Thymus (tissue), 11 donors: ENCODE results near the gene MYCBP. TPM values are rescaled to one million over a fixed set of nuclear protein-coding genes. Genes with fewer than 3 reads are reported as not detected.
A peak's percentile ranks its signal among the peaks of the same experiment; 100 is the strongest.
"Not testable (repeated sequence)": the region's sequence is repeated elsewhere in the genome, so short reads cannot be mapped to it uniquely, and the experiment has no call there.

Source experiments
- DNase-seq, 9 donors: peaks; one replicate each; pipeline ENCODE4 v3.0.0-alpha.2; 2013; ENCODE audit warnings: low spot score in 9 of 9, low read depth in 6 of 9, missing footprints in 1 of 9
- H3K27ac ChIP-seq, 2 donors: one replicate each; pipeline ENCODE4 v1.5.1; 2013; ENCODE audit warnings: control low read depth in 1 of 2, low read depth in 1 of 2, low read length in 1 of 2, mild to moderate bottlenecking in 1 of 2, moderate library complexity in 1 of 2
- H3K27me3 ChIP-seq, 2 donors: one replicate each; pipeline ENCODE4 v1.5.1; 2013; ENCODE audit warnings: low read length in 1 of 2; ENCODE audit not compliant: control insufficient read depth in 2 of 2, insufficient read depth in 1 of 2
- H3K36me3 ChIP-seq, 2 donors: one replicate each; pipeline ENCODE4 v1.5.1; 2013; ENCODE audit warnings: low read length in 1 of 2, mild to moderate bottlenecking in 1 of 2, moderate library complexity in 1 of 2; ENCODE audit not compliant: control insufficient read depth in 2 of 2, insufficient read depth in 2 of 2
- H3K4me1 ChIP-seq, 2 donors: one replicate each; pipeline ENCODE4 v1.5.1; 2013; ENCODE audit warnings: low read length in 2 of 2; ENCODE audit not compliant: control insufficient read depth in 2 of 2, insufficient read depth in 2 of 2
- H3K4me3 ChIP-seq, 2 donors: one replicate each; pipeline ENCODE4 v1.5.1; 2013; ENCODE audit warnings: low read length in 2 of 2, control low read depth in 1 of 2, mild to moderate bottlenecking in 1 of 2
- H3K9me3 ChIP-seq, 2 donors: one replicate each; pipeline ENCODE4 v1.5.1; 2013; ENCODE audit warnings: low read length in 1 of 2, mild to moderate bottlenecking in 1 of 2; ENCODE audit not compliant: control insufficient read depth in 2 of 2, insufficient read depth in 1 of 2
- WGBS: extraction: QIAGEN DNeasy Blood & Tissue Kit; methylation state at CpG from one replicate; pipeline ENCODE4 v1.1.7; 2013; 5-methylcytosine and 5-hydroxymethylcytosine counted together
- polyA plus RNA-seq: library from polyadenylated mRNA; stranded (reverse); fragments of 200-250 nt; gene quantifications from one replicate; pipeline ENCODE4 v1.2.3, GENCODE V29; 2013
- total RNA-seq: library from RNA; stranded (reverse); fragments of 120-200 nt; gene quantifications from one replicate; pipeline ENCODE4 v1.2.4, GENCODE V29; 2013
- donor health status: healthy.

MYCBP gene
- total and polyA plus RNA-seq, 2 donors = 15.6 to 21.2 TPM

DNA sequence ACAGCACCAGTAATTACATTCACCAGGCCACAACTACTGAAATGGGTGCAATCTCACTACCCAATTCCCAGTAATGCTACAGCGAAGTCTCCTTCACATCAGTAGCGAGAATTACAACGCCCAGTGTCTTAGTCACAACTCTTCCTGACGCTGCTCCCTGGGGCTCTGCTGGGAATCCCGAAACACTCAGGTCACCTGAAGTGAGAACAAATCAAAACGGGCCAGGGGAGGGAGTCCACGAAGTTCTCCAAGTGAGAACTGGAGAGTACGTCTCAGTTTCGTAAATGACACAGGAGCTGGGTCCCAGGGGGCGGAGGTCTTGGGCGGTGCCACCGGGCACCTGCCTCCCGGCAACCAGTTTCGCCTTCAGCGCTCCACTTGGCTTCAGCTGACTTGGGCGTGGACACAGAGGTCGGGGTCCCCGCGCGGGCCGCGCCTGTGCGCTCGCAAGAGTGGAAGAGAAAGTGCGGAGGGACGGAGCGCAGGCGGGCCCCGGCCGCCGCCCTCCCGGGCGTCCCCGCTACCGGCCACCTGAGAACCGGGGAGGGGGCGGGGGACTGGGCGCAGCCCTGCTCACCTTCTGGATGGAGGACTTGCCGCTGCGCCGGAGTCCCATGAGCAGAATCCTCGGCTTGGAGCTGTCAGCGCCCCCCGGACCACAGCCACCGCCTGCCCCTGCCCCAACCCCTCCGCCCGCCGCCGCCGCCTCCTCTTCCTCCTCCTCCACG is 14.2 kb downstream of the MYCBP start:
- 2% methylated on average over 51 of the region's 51 CpGs for WGBS
- no peaks in the 10 kb centered on the region for H3K9me3 ChIP-seq

DNA sequence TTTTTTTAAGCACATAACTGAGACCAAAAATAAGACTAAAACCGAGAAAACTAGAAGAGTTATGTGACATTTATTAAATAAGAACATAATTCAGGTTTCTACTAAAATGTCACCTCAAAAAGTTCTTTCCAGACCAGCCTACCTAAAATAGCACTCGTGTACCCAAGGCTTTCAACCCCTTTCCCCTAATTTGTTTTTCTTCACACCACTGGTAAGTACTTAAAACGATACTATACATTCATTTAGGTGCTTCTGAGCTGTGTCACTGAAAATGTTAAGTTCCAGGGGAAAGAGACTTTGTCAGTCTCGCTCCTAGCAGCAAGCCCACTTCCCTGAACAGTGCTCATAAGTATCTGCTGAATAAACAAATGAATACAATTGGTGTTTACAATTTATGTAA is 20.4 kb downstream of the MYCBP start:
- Histone ChIP-seq H3K27ac (no peak overlapping the region), H3K27me3 (no peaks in the 10 kb centered on the region), H3K9me3 (no peaks in the 10 kb centered on the region), H3K4me3 (no peak overlapping the region), H3K4me1 (peaks cover 0 to 5% of the 10 kb centered on the region in 2 donors), H3K36me3 (peaks cover 5 to 26% of the 10 kb centered on the region in 2 donors)
- 93% methylated on average over 4 of the region's 4 CpGs for WGBS
- DNase-seq = no peak

More for the DNA sequence above, 14.2 kb downstream of the MYCBP start:
- peaks cover 14 to 19% of the 10 kb centered on the region in 2 donors for H3K4me1 ChIP-seq
- H3K27ac ChIP-seq = peak overlapping the region; percentile 53 to 82
- peak in 5 of 9 donors; percentile 7 to 51 (median 27) for DNase-seq
- H3K36me3 ChIP-seq = peaks cover 5 to 10% of the 10 kb centered on the region in 2 donors
- H3K27me3 ChIP-seq = no peaks in the 10 kb centered on the region
- peak overlapping the region; percentile 71 to 83 for H3K4me3 ChIP-seq

DNA sequence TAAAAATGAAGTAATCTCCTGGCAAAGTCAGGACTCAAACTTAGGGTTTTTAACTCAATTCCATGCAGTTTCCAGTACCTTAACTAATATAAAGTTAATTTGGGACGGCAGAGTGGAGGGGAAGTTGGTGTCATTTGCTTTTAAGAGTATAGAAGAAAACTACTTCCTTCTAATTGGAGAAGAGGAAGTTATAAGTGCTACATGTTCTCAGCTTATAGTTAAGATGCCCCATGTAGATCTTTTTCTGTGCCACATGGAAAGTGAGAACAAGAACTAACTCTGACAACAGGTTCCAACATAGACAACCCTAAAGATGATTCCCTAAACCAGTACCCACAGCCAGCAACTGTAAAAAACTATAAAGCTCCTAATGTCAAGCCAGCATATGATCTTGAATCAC is 25.1 kb downstream of the MYCBP start:
- no peak overlapping the region for H3K4me3 ChIP-seq

DNA sequence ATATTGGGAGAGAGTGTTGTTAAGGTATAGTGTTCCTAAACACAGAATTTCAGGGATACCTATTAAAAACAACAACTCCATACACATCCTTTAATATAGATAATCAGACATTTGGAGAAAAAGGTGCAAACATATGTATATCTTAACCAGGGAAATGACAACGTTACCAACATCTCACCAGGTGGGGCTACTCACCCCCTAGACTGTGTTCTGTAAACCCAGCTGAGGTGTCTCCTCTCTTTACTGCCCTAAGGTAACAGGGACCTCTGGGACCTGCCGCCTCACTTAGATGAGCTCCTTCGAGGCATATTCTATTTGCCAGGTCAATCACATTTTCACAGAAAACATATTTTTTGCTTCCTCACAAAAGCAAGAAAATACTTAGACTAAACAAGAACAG is 26.9 kb downstream of the MYCBP start:
- DNase-seq = no peak
- Histone ChIP-seq H3K27ac (no peak overlapping the region), H3K4me1 (no peaks in the 10 kb centered on the region), H3K4me3 (no peak overlapping the region), H3K9me3 (no peaks in the 10 kb centered on the region), H3K27me3 (no peaks in the 10 kb centered on the region), H3K36me3 (peaks cover 13 to 28% of the 10 kb centered on the region in 2 donors)
- WGBS = 96% methylated on average over 3 of the region's 3 CpGs

More for the DNA sequence above, 25.1 kb downstream of the MYCBP start:
- no peaks in the 10 kb centered on the region for H3K27me3 ChIP-seq
- DNase-seq = no peak
- WGBS = 36% methylated on average over 1 of the region's 1 CpG
- peaks cover 11 to 35% of the 10 kb centered on the region in 2 donors for H3K36me3 ChIP-seq
- H3K27ac ChIP-seq = no peak overlapping the region
- H3K4me1 ChIP-seq = no peaks in the 10 kb centered on the region
- H3K9me3 ChIP-seq = no peaks in the 10 kb centered on the region

DNA sequence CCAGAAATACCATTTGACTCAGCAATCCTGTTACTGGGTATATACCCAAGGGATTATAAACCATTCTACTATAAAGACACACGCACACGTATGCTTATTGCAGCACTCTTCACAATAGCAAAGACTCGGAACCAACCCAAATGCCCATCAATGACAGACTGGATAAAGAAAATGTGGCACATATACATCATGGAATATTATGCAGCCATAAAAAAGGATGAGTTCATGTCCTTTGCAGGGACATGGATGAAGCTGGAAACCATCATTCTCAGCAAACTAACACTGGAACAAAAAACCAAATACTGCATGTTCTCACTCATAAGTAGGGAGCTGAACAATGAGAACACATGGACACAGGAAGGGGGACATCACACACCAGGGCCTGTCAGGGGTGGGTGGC is 28.1 kb downstream of the MYCBP start:
- H3K4me1 ChIP-seq, H3K9me3 ChIP-seq, H3K27ac ChIP-seq, DNase-seq, H3K27me3 ChIP-seq, H3K4me3 ChIP-seq: not testable (repeated sequence)
- peaks cover 17 to 19% of the 10 kb centered on the region in 2 donors for H3K36me3 ChIP-seq
- over 99% methylated on average over 3 of the region's 3 CpGs for WGBS

DNA sequence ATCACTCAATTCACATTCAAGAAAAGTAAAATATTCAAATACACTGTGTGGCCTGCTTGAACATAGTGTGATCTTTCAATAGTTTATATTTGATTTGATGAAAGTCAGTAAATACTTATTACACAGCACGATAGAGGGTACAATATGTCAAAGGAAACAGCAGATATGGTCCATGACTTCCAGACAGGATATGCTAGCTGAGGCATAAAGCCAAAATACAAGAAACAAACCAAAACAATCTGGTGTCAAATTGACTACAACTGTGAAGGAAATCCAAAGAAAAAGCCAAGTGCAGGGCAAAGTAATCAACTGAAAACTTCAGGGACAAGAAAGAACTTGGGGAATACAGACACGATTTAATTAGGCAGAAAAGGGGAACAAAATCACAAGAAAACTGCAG is 32.9 kb downstream of the MYCBP start:
- Histone ChIP-seq H3K27ac (no peak overlapping the region), H3K4me1 (no peaks in the 10 kb centered on the region), H3K4me3 (no peak overlapping the region), H3K27me3 (no peaks in the 10 kb centered on the region), H3K9me3 (no peaks in the 10 kb centered on the region), H3K36me3 (peaks cover 16 to 31% of the 10 kb centered on the region in 2 donors)
- DNase-seq = no peak
- WGBS = 86% methylated on average over 2 of the region's 2 CpGs

DNA sequence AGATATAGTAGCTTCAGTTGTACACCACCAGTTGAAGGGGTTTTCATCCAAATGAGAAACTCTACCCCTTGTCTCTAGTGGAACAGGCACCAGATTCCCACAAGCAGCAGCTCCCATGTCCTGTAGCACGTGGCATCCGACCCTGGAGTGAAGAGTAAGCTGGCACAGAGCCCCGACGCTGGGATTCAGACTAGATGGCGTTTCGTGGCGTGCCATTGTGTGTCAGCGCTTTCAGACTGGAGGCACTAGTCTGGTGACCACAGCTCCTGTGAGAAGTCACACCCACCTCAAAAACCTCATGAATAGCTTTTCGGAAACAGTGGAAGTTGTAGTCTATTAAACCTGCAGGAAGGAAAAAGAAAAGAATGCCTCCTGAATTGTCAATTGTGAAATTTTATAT is 33.8 kb downstream of the MYCBP start:
- H3K27ac ChIP-seq = no peak overlapping the region
- no peaks in the 10 kb centered on the region for H3K9me3 ChIP-seq
- H3K27me3 ChIP-seq = peaks cover 0 to 2% of the 10 kb centered on the region in 2 donors
- H3K4me3 ChIP-seq = no peak overlapping the region
- DNase-seq = no peak
- peaks cover 12 to 24% of the 10 kb centered on the region in 2 donors for H3K36me3 ChIP-seq
- H3K4me1 ChIP-seq = no peaks in the 10 kb centered on the region
- 96% methylated on average over 9 of the region's 9 CpGs for WGBS

DNA sequence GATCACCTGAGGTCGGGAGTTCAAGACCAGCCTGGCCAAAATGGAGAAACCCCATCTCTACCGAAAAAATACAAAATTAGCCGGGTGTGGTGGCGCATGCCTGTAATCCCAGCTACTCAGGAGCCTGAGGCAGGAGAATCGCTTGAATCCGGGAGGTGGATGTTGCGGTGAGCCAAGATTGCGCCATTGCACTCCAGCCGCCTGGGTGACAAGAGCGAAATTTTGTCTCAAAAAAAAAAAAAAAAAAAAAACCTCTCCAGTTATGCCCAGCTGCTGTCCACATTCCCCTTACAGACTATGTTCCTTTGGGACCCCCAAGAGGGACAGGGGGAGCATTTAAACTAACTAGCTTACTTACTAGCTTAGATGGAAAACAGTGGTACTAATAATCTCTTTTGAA is 36.8 kb downstream of the MYCBP start:
- not testable (repeated sequence) for H3K4me1 ChIP-seq, H3K4me3 ChIP-seq, H3K9me3 ChIP-seq, H3K27ac ChIP-seq, H3K27me3 ChIP-seq, DNase-seq
- peaks cover 7 to 20% of the 10 kb centered on the region in 2 donors for H3K36me3 ChIP-seq
- WGBS = 96% methylated on average over 10 of the region's 10 CpGs

DNA sequence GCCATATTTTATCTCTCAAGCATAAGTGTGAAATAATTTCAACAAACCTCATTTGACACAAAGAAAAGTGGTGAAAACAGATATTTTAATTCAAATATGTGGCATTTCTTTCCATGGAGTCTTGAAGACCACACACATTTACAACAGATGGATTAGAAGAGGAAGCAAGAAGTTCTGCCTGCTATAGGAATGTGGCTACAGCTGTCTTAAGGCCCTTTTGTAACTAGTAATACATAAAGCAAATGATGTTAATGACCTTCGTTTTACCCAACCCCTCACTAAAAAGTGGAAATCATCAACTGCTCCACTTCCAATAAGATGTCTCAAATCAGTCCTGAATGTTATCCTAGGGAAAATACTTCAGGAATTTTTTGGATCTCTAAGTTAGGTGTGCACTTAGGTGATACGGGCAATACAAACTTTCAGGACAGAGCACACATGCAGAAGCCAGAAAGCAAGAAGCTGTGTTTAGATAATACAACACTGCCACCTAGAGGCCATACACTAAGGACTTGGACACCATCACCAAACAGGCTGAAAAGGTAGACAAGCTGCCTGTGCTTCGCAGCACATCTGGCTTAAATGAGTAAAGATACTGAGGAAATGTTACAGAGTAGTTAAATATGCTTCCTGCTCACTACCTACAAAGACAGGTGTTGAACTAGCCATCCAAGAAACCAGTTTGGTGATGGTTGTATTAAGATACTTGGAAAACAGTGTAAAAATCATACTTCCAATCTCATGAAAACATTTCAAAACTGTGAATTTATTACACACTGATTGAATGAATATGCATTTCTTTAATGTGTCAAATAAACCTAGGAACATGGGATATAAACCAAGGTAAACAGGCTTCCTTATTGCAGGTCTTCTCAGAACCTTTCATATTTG is 38.0 kb downstream of the MYCBP start:
- peaks cover 0 to 7% of the 10 kb centered on the region in 2 donors for H3K27me3 ChIP-seq
- no peak overlapping the region for H3K27ac ChIP-seq
- no peak overlapping the region for H3K4me3 ChIP-seq
- peaks cover 7 to 15% of the 10 kb centered on the region in 2 donors for H3K36me3 ChIP-seq
- H3K9me3 ChIP-seq = no peaks in the 10 kb centered on the region
- H3K4me1 ChIP-seq = no peaks in the 10 kb centered on the region
- WGBS = 24% methylated on average over 3 of the region's 3 CpGs
- peak; percentile 49 to 90 (median 77) for DNase-seq
